NCI-H82 treated with DMSO at 0.1 percent for 48 hours (cell line): Measurements from ENCODE around the gene TNFSF9.
A peak's percentile ranks its signal among the peaks of the same experiment; 100 is the strongest.

Experiments used
- DNase-seq: peaks from one replicate; lab custom pipeline; 2025; ENCODE audit not compliant: unreplicated experiment; lab: John Stamatoyannopoulos, UW

Gene TNFSF9

DNA sequence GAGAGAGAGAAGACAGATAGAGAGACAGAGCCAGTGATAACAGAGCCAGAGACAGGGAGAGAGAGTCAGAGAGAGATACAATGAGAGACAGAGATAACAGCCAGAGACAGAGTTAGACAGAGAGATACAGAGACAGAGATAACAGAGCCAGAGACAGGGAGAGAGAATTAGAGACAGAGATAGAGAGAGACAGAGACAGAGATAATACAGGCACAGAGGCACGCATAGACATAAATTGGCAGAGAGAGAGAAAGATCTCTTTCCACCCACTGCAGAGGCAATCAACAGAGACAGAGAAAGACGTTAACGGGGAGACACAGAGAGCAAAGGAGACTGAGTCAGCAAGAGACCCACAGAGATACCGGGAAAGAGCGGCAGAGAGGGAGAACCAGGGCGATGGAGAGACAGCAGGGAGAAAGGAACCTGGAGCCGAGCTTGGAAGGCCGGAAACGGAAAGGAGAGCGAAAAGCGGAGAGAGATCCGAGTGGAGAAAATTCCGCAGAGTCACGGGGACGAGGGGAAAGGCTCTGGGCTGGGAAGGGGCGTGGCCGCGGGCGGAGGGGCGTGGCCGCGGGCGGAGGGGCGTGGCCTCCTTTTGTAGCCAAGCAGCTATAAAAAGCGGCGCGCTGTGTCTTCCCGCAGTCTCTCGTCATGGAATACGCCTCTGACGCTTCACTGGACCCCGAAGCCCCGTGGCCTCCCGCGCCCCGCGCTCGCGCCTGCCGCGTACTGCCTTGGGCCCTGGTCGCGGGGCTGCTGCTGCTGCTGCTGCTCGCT lies at the start of gene TNFSF9:
Gene TNFSF9 (plus strand): TSS at position 641 of the 777 bp plus-strand sequence. CDS start 11 bp downstream, at position 652.
- DNase-seq: peak; percentile 48

GRCh38 chr19:6481541-6482342 lies 49.1 kb upstream of the TNFSF9 start, which contains the start of gene DENND1C:
Gene DENND1C (minus strand): TSS chr19:6481787. CDS start chr19:6481695, 92 bp downstream.
- no peak for DNase-seq

GRCh38 chr19:6482343-6482686 lies 48.5 kb upstream of the TNFSF9 start:
- no peak for DNase-seq

- DNase-seq: no peak
Observed at GRCh38 chr19:6483235-6483634, 47.6 kb upstream of the TNFSF9 start.

DNA sequence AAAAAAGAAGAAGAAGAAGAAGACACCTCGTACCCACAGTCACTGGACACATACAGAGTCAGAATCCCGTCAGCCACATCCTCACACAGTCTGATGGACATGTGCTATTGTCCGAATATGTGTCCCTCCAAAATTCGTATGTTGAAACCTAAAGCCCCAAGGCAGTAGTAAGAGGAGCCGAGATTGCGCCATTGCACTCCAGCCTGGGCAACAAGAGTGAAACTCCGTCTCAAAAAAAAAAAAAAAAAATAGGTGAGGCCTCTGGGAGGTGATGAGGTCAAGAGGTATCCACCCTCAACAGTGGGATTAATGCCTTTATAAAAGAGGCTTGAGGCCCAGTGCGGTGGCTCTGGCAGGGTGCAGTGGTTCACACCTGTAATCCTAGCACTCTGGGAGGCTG lies 46.6 kb upstream of the TNFSF9 start:
- no peak for DNase-seq

DNA sequence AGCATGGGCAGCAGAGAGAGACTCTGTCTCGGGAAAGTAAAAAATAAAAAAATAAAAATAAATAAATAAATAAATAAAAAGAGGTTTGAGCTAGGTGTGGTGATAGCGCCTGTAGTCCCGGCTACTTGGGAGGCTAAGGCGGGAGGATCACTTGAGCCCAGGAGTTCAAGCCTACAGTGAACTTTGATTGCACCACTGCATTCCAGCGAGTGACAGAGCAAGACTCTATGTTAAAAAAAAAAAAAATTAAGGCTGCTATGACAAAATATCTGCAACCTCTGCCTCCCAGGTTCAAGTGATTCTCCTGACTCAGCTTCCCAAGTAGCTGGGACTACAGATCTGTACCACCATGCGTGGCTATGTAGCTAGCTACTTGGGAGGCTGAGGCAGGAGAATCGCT lies 46.0 kb upstream of the TNFSF9 start:
- DNase-seq: no peak

- no peak for DNase-seq
Observed at GRCh38 chr19:6489278-6490061, 41.4 kb upstream of the TNFSF9 start.

DNA sequence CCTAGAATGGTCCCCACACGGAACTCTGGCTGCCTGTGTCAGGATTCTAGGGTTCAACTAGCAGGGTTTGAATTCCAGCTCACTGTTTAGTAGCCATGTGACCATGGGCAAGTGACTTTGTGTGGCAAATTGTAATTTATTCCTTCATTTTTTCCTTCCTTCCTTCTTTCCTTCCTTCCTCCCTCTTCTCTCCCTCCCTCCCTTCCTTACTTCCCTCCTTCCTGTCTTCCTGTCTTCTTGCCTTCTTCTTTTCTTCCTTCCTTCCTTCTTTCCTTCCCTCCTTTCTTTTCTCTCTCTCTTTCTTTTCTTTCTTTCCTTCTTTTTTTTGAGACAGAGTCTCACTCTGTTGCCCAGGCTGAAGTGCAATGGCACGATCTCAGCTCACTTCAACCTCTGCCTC lies 40.7 kb upstream of the TNFSF9 start:
- no peak for DNase-seq

- no peak for DNase-seq
Observed at GRCh38 chr19:6491802-6492592, 38.8 kb upstream of the TNFSF9 start.

DNA sequence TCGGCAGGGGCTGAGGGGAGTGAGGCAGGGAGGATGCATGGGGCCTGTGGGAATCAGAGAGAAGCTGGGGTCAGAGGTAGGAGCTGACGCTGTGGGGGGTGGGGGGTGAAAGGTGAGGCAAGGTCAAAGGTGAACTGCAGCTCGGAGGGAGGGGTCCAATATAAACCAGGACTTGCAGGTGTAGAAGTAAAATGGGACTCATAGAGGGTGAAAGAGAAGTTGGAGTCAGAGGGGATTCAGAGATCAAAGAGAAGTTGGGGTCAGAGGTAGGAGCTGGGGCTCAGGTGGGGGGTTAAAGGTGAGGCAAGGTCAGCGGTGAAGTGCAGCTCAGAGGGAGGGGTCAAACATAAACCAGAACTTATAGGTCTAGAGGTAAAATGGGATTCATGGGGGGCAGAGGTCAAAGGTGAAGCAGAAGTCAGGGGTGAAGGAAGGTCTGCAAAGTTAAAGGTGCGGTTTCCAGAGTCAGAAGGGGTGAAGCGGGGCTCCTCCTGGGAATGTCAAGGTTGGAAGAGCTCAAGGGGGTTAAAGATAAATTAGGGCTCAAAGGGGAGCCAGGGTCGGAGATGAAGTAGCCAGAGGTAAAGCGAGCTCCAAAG lies 36.3 kb upstream of the TNFSF9 start:
- no peak for DNase-seq

DNA sequence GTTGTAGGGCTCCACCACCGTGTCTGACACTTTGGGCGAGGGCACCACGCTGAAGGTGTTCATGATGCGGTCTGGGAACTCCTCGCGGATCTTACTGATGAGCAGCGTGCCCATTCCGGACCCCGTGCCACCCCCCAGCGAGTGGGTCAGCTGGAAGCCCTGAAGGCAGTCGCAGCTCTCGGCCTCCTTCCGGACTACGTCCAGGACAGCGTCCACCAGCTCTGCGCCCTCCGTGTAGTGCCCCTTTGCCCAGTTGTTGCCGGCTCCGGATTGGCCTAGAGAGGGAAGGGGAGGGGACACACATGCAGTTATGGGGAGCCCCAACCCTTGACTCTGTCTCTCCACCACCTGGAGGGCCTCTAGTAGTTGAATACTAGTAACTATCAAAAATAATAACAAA lies 34.9 kb upstream of the TNFSF9 start:
- no peak for DNase-seq

DNA sequence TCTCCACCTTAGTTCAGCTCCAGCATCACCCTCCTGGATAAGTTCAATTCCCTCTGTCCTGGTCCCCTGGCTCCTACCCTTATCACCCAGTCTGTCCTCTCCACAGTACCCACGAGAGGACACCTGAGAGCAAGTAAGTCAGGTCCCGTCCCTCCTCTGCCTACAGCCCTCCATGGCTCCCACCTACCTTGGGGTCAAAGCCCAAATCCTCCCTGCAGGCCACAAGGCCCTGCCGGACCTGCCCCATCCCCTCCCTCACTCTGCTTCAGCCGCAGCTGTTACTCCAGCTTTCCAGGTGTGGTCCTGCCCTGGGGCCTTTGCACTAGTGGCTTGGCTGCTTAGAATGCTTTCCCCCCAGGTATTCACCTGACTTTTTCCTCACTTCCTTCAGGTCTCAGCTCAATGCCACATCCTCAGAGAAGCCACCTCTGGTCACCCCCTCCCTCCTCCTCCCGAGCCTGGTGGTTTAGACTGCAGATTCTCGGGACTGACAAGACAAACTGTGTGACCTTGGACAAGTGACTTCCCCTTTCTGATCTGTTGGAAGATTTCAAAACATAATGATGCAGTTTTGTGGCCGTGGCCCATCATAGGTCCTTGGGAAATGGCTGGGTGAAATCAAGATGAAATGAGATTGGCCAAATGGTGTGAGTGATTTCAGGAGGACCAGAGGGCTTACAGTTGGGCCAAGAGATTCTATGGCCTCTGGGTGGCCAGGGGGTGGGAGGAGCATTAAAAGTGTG lies 32.4 kb upstream of the TNFSF9 start:
- no peak for DNase-seq

DNA sequence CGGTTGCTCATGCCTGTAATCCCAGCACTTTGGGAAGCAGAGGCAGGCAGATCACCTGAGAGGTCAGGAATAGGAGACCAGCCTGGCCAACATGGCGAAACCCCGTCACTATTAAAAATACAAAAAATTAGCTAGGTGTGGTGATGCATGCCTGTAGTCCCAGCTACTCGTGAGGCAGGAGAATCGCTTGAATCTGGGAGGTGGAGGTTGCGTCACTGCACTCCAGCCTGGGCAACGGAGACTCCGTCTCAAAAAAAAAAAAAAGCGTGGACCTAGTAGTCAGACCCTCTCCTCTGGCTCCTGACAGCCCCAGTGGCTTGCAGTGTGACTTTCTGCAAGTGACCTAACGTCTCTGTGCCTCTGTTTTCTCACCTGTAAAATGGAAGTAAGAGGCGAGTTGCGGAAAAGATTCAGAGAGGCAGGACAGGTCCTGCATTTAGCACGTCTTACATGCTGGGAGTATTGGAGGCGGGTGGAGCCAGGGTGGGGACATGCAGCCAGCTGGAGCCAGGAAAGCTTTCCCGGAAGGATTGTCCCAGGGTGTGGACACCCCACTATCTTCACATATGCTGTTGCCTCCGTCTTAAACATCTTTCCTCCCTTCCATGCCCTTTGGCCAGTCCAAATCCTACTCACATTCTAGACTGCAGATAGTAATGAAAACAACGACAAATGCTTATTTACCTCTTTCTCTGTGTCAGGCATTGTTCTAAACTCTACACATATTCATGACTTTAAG lies 31.6 kb upstream of the TNFSF9 start:
- no peak for DNase-seq

DNA sequence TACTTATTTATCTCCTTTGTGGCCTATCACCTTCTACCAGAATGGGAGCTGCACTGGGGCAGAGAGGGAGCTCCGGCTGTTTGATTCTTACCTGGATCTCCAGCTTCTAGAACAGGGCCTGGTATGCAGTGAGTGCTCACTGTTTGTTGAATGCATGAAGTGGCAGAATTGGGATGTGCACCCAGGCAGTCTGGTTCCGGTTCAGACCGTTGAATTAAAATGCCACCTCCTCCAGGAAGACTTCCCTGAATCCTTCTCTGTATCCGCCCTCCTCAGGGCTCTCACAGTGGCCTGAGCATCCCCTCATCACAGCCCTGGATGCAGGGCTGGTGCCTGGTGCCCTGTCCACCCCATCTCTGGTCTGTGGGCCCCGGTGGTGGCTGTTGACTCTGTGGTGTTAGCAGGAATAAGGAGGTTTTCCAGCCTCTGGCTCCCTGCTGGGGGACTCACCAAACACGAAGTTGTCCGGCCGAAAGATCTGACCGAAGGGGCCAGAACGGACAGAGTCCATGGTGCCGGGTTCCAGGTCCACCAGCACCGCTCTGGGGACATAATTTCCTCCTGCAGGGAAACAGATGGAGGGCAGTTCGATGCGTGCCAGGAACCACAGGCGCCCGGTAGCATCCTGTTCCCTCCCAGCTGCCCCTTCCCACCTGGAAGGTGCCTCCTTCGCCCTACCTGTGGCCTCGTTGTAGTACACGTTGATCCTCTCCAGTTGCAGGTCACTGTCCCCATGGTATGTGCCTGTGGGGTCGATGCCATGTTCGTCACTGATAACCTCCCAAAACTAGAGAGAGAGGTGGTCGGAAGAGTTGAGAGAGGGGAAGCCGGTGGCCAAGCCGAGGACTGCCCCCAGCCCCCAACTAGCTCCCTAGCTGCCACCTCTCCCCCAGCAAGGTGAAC lies 29.7 kb upstream of the TNFSF9 start:
- no peak for DNase-seq

- no peak for DNase-seq
Observed at GRCh38 chr19:6501740-6502648, 28.8 kb upstream of the TNFSF9 start, which contains the start of gene TUBB4A. Gene TUBB4A (minus strand): TSS chr19:6502309. CDS start chr19:6502212, 97 bp downstream.

DNA sequence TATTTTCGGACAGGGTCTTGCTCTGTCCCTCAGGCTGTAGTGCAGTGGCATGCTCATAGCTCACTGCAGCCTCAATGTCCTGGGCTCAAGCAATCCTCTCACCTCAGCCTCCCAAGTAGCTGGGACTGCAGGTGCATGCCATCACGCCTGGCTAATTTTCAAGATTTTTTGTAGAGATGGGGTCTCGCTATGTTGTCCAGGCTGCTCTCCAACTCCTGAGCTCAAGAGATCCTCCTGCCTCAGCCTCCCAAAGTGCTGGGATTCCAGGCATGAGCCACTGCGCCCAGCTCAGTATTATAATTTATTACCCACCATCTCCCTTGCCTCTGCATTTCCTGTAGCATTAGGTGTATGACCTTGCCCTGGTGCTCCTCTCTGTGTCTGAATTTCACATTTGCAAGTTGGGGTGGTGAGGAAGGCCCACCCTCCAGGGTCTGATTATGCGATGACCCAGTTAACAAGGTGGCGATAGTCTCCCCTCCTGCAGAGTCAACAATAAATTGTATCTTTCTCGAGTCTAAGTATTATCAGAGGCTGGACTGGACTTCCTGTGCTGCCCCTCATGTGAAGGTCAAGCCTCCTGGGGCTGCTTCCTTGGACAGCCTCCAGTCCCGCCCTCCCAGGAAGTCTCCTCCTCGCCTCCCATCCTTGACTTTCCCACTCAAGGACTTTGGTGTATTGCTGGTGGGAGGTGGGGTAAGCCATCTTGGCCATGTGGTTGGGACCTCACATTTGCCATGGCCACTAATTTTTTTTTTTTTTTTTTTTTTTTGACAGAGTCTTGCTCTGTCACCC lies 27.2 kb upstream of the TNFSF9 start:
- DNase-seq: no peak
